Stomach (tissue), 4 donors: ENCODE data around the gene NPAS3.

Experiments used
- EP300 ChIP-seq: sonication (generic); formaldehyde crosslinking; IDR thresholded peaks from one replicate; pipeline ENCODE4 v1.6.1; 2017; ENCODE audit warnings: antibody characterized with exemption
- POLR2A ChIP-seq, 4 donors: fragments of 450-650 bp; IDR thresholded peaks; one replicate each; pipeline ENCODE4 v1.6.1; 2016; ENCODE audit warnings: antibody characterized with exemption in 4 of 4, control low read depth in 2 of 4, mild to moderate bottlenecking in 1 of 4, moderate library complexity in 1 of 4
- TF ChIP-seq, protein P1 (sequence below), 7 experiments: fragments of 450-650 bp in 4 of 7; fragments of 200-600 bp in 3 of 7; sonication (generic) in 3 of 7; IDR thresholded peaks; one replicate each; pipeline ENCODE4 v1.5.1; 2016 to 2019; ENCODE audit warnings: antibody characterized with exemption in 7 of 7, control low read depth in 2 of 7, mild to moderate bottlenecking in 1 of 7

GRCh38 chr14:33085799-33086198, 147.1 kb downstream of the NPAS3 start:
- TF ChIP-seq POLR2A (IDR thresholded peaks at IDR 0.05): no peak
- no peak for TF ChIP-seq EP300
- TF ChIP-seq, protein P1, sequence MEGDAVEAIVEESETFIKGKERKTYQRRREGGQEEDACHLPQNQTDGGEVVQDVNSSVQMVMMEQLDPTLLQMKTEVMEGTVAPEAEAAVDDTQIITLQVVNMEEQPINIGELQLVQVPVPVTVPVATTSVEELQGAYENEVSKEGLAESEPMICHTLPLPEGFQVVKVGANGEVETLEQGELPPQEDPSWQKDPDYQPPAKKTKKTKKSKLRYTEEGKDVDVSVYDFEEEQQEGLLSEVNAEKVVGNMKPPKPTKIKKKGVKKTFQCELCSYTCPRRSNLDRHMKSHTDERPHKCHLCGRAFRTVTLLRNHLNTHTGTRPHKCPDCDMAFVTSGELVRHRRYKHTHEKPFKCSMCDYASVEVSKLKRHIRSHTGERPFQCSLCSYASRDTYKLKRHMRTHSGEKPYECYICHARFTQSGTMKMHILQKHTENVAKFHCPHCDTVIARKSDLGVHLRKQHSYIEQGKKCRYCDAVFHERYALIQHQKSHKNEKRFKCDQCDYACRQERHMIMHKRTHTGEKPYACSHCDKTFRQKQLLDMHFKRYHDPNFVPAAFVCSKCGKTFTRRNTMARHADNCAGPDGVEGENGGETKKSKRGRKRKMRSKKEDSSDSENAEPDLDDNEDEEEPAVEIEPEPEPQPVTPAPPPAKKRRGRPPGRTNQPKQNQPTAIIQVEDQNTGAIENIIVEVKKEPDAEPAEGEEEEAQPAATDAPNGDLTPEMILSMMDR (IDR thresholded peaks at IDR 0.05): no peak
